ACC112 (cell line): ENCODE measurements around the gene KIAA0232.
"Not testable (repeated sequence)": the region's sequence is repeated elsewhere in the genome, so short reads cannot be mapped to it uniquely, and the experiment has no call there.

Experiments
- H2AFZ ChIP-seq: fragments of 200-600 bp; sonication (generic); one replicate; pipeline ENCODE4 v1.6.0; 2017; ENCODE audit warnings: antibody characterized with exemption, low read length; ENCODE audit not compliant: unreplicated experiment
- H3K27ac ChIP-seq: fragments of 200-600 bp; sonication (generic); 2 replicates; pipeline ENCODE4 v1.5.1; 2014; ENCODE audit warnings: low read depth, mild to moderate bottlenecking, antibody characterized with exemption, low read length, moderate library complexity
- H3K27me3 ChIP-seq: fragments of 200-600 bp; sonication (generic); 2 replicates; pipeline ENCODE4 v1.6.1; 2014; ENCODE audit warnings: mild to moderate bottlenecking, antibody characterized with exemption, low read length, moderate library complexity, mixed read lengths; ENCODE audit not compliant: insufficient read depth
- H3K36me3 ChIP-seq: fragments of 200-600 bp; sonication (generic); 2 replicates; pipeline ENCODE4 v1.6.1; 2016; ENCODE audit warnings: mild to moderate bottlenecking, antibody characterized with exemption, low read length, moderate library complexity, mixed read lengths; ENCODE audit not compliant: insufficient read depth
- H3K4me1 ChIP-seq: fragments of 200-600 bp; sonication (generic); one replicate; pipeline ENCODE4 v1.6.1; 2016; ENCODE audit warnings: low read length, mixed read lengths; ENCODE audit not compliant: insufficient read depth, unreplicated experiment, control insufficient read depth
- H3K4me3 ChIP-seq: fragments of 200-600 bp; sonication (generic); 2 replicates; pipeline ENCODE4 v1.5.1; 2014; ENCODE audit warnings: mild to moderate bottlenecking, low read depth, low read length
- H3K79me2 ChIP-seq: fragments of 200-600 bp; sonication (generic); one replicate; pipeline ENCODE4 v1.6.0; 2016; ENCODE audit warnings: low read length; ENCODE audit not compliant: control insufficient read depth, unreplicated experiment, insufficient read depth

The KIAA0232 gene

DNA sequence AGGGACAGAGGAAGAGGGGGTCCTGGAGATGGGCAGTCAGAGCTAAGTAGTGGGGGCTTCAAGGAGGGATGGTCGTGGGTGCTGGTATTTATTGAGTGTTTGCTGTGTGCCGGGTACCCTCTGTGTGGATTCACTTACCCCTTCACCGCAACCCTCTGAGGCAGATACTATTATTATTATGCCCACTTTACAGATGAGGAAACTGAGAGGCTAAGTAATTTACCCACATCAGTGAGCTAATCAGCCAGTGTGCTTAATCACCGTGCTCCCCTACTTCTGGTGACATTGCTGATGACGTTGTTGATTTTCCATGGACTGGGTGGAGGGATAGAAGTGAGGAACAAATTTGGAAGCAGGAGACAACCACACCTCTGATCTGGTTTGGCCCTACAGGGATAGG, 4.1 kb upstream of the KIAA0232 start:
- Histone ChIP-seq H3K4me1 (no peaks in the 10 kb centered on the region), H2AFZ (no peak overlapping the region), H3K27ac (no peak overlapping the region), H3K36me3 (no peaks in the 10 kb centered on the region), H3K27me3 (0 out of 2 replicates have a peak, but pooled peaks cover 3% of the 10 kb centered on the region), H3K4me3 (no peak overlapping the region), H3K79me2 (peaks cover 4% of the 10 kb centered on the region)

DNA sequence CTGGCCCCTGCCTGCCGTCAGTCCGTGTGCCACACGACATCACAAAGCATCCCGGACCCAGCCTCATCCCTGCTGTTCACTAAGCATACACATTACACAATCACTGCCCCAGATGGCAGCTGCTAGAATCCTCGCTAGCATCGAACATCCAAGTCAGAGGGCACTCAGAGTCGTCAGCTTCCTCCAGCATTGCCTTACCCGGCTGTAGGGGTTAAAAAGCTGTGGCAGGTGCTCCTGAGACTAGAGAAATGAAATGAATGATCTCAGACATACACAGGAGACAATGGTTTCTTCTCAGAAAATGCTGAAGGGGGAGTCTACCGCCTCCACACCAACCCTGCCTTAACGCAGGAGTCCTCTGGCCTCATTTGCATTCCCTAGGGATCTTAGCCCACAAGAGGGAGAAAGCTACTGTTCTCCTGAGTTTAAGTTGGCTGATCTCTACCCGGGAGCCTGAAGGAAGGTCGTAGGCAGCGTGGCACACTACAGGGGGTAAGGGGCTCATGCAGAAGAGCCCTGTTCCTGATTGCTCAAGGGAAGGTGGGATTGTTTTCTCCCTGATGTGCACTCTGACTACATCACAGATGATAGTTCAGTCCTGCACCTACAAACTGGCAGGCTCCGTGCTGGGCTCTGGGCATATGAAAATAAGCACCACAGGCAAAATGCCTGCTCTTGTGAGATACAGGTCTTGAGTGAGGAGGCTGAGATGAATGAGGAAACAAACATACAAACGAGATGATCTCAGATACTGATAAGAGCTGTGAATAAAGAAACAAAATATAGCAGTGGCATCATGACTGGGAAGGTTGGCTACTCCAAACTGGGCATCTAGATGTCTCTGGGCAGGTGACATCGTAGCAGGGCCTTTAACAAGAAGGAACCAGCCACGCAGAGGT, 2.6 kb upstream of the KIAA0232 start:
- H3K4me3 ChIP-seq: no peak overlapping the region
- 0 out of 2 replicates have a peak, but pooled peaks cover 3% of the 10 kb centered on the region for H3K27me3 ChIP-seq
- peaks cover 18% of the 10 kb centered on the region for H3K79me2 ChIP-seq
- H3K27ac ChIP-seq: no peak overlapping the region
- no peak overlapping the region for H2AFZ ChIP-seq
- peaks cover 5% of the 10 kb centered on the region for H3K4me1 ChIP-seq
- no peaks in the 10 kb centered on the region for H3K36me3 ChIP-seq

DNA sequence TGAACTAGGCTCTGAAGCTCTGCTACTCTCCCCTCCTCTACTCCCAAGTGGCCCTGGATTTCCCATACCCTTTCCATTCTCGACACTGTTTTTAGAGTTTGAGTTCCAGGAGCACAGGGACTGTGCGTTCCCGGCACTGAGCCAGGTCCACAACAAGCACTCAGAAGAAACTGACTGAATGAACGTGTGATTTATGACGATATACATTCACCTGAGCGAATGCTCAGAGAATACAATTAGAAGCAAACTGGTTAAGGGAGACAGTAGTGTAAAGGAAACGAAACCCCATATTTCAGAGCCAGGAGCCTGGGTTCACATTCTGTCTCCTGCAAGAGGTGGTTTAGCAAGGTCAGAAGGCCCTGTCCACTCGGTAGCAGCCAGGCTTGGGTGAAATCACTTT, 1.4 kb upstream of the KIAA0232 start:
- peaks cover 29% of the 10 kb centered on the region for H3K79me2 ChIP-seq
- H3K27me3 ChIP-seq: no peaks in the 10 kb centered on the region
- H3K27ac ChIP-seq: no peak overlapping the region
- H3K4me1 ChIP-seq: peaks cover 5% of the 10 kb centered on the region
- H3K4me3 ChIP-seq: no peak overlapping the region
- H2AFZ ChIP-seq: no peak overlapping the region
- no peaks in the 10 kb centered on the region for H3K36me3 ChIP-seq

DNA sequence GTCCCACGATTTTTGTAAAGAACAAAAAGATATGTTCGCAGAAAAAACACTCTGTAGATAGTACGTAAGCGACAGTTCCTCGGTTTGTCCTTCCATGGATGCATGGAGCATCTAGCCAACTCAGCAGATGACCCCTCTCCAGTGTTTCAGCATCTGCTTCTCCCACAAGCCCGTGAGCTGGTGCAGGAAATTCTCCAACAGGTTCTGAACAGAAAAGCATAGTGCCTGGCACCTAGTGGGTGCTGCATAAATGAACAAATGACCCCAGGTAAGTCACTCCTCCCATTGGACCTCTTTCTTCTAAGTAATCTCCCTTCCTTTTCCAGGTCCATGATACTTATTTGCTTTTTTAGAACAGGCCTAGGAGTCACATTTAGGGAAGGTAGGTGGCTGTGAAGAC, 966 bp upstream of the KIAA0232 start:
- no peaks in the 10 kb centered on the region for H3K36me3 ChIP-seq
- H3K27ac ChIP-seq: no peak overlapping the region
- no peak overlapping the region for H2AFZ ChIP-seq
- H3K27me3 ChIP-seq: no peaks in the 10 kb centered on the region
- peaks cover 5% of the 10 kb centered on the region for H3K4me1 ChIP-seq
- H3K79me2 ChIP-seq: peaks cover 32% of the 10 kb centered on the region
- H3K4me3 ChIP-seq: peak overlapping the region; percentile 98

DNA sequence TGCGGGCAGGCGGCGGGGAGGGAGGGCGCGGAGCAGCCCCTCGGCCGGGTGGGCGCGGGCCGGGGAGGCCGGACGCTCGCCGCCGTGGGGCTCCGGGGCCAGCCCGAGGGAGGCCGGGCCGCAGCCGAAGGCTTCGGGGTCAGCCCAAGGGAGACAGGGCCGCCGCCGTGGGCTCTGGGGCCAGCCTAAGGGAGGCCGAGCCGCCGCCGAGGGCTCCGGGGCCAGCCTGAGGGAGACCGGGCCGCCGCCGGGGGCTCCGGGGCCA, 251 bp downstream of the KIAA0232 start:
- Histone ChIP-seq H3K27me3 (no peaks in the 10 kb centered on the region), H2AFZ (peak overlapping the region; percentile 99), H3K4me3 (peak overlapping the region; percentile 98), H3K4me1 (peaks cover 5% of the 10 kb centered on the region), H3K27ac (peak overlapping the region; percentile 79), H3K79me2 (peaks cover 42% of the 10 kb centered on the region), H3K36me3 (no peaks in the 10 kb centered on the region)

DNA sequence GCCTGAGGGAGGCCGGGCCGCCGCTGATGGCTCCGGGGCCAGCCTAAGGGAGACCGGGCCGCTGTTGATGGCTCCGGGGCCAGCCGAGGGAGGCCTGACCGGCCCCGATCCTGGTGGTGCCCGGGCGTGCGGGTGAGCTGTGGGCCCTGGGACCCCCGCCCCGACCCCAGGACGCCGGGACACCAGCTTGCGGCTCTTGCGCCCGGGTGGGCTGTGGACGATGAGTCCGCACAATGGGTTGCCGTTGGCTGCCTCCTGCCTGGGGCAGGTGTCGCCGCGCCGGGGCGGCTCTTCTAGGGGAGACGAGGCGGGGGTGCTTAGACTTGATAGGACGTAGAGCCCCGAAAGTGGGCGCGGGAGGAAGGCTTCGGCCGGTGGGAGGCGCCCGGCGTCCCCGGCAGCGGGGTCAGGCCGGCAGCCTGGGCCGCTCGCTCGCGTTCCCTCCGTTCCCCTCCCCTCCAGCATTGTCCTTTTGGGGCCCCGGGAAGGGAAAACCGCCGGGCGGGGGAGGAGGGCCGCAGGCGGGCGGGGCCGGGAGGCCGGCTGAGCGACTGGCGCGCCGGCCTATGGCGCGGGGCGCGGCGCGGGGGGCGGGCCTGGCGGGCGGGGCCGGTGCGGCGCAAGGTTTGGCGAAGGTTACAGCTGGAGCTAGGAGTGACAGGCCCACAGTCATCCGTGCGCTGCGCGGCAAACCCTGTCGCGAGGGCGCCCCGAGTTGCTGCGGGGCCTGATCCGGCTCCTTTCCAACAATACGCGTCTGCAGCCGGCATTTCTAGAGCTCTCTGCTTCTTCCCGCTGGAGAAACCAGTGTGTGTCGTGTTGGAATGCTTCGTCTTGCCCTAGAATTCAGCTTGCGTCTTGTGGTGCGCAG, 819 bp downstream of the KIAA0232 start:
- peaks cover 47% of the 10 kb centered on the region for H3K79me2 ChIP-seq

DNA sequence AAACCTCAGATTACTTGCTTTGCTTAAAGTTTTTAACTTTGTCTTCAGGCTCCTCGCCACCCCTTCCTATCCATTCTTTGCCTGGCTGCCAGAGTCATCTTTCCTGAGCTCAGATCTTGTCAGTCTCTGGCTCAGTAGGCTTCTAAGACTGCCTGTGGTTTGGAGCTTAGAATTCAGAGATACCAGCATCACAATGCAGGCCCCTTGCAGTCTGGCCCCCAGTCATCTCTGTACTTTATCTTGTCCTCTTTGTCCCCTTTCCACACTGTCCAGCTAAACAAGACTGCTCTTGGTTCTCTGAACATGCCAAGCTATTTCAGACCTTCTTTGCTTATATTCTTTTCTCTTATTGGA, 3.0 kb downstream of the KIAA0232 start:
- H3K4me1 ChIP-seq: peaks cover 5% of the 10 kb centered on the region
- no peaks in the 10 kb centered on the region; the same call in 1 of the 2 replicates for H3K36me3 ChIP-seq
- H3K79me2 ChIP-seq: peaks cover 67% of the 10 kb centered on the region
- H3K4me3 ChIP-seq: no peak overlapping the region
- no peak overlapping the region for H3K27ac ChIP-seq
- H3K27me3 ChIP-seq: no peaks in the 10 kb centered on the region
- H2AFZ ChIP-seq: no peak overlapping the region

More for the DNA sequence above, 819 bp downstream of the KIAA0232 start:
- H3K27me3 ChIP-seq: no peaks in the 10 kb centered on the region
- peaks cover 5% of the 10 kb centered on the region for H3K4me1 ChIP-seq
- H2AFZ ChIP-seq: peak overlapping the region; percentile 99
- no peaks in the 10 kb centered on the region; the same call in 1 of the 2 replicates for H3K36me3 ChIP-seq
- peak overlapping the region; percentile 98 for H3K4me3 ChIP-seq
- peak overlapping the region; percentile 79 for H3K27ac ChIP-seq

DNA sequence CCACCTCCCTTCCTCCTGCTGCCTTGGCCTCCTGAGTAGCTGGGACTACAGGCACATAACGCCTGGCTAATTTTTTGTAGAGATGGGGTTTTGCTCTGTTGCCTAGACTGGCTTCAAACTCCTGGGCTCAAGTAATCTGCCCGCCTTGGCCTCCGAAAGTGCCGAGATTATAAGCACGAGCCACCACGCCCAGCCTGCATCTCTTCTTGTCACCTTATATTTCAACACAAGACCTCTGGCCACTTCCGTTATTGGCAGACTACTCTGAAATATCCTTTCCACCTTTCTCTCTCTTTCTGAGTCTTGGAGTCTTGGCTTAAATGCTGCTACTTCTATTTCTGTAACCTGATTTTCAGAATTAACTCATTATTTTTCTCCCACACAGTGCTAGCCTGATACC, 5.6 kb downstream of the KIAA0232 start:
- Histone ChIP-seq H2AFZ (no peak overlapping the region), H3K27ac (no peak overlapping the region), H3K27me3 (no peaks in the 10 kb centered on the region), H3K4me3 (no peak overlapping the region), H3K79me2 (peaks cover 83% of the 10 kb centered on the region), H3K36me3 (no peaks in the 10 kb centered on the region; the same call in 1 of the 2 replicates), H3K4me1 (peaks cover 5% of the 10 kb centered on the region)

DNA sequence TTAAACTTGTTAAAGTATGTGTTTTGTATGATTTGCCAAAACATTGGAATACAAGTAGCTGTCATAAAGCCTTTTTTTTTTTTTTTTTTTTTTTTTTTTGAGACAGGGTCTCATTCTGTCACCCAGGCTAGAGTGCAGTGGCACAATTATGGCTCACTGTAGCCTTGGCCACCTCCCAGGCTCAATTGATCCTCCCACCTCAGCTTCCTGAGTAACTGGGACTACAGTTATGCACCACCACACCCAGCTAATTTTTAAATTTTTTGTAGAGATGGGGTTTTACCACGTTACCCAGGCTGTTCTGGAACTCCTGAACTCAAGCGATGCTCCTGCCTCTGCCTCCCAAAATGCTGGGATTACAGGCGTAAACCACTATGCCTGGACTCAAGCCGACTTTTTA, 8.7 kb downstream of the KIAA0232 start:
- H3K27ac ChIP-seq, H2AFZ ChIP-seq, H3K27me3 ChIP-seq, H3K4me3 ChIP-seq, H3K4me1 ChIP-seq, H3K36me3 ChIP-seq: not testable (repeated sequence)
- H3K79me2 ChIP-seq: peaks cover 85% of the 10 kb centered on the region

DNA sequence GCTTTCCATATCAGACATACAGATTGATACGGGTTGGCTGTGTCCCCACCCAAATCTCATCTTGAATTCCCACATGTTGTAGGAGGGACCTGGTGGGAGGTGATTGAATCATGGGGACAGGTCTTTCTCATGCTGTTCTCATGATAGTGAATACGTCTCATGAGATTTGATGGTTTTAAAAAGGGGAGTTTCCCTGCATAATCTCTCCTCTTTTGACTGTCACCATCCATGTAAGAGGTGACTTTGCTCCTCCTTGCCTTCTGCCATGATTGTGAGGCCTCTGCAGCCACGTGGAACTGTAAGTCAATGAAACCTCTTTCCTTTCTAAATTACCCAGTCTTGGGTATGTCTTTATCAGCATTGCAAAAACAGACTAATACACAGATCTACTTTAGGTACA, 9.3 kb downstream of the KIAA0232 start:
- H3K27me3 ChIP-seq, H3K27ac ChIP-seq, H3K4me3 ChIP-seq, H2AFZ ChIP-seq, H3K4me1 ChIP-seq, H3K36me3 ChIP-seq: not testable (repeated sequence)
- H3K79me2 ChIP-seq: peaks cover 86% of the 10 kb centered on the region
